ENCODE results near the gene MAST4.
A peak's percentile ranks its signal among the peaks of the same experiment; 100 is the strongest.

The MAST4 gene

GRCh38 chr5:66720780-66721179, 124.6 kb downstream of the MAST4 start:
- no peak overlapping the region for H3K27ac ChIP-seq (ENCODE audit: poor library complexity, severe bottlenecking)
- TF ChIP-seq CTCF (IDR thresholded peaks at IDR 0.05; ENCODE audit: poor library complexity, severe bottlenecking), result no peak
- DNase-seq (ENCODE audit: low spot score) (no peak), ATAC-seq (ENCODE audit: low read depth) (no peak)
- peaks cover 10% of the 10 kb centered on the region for H3K27me3 ChIP-seq (ENCODE audit: insufficient read depth, poor library complexity, severe bottlenecking)
- no peaks in the 10 kb centered on the region for H3K9me3 ChIP-seq (ENCODE audit: severe bottlenecking)
- no peaks in the 10 kb centered on the region for H3K4me1 ChIP-seq (ENCODE audit: insufficient read depth, poor library complexity, severe bottlenecking)
- H3K4me3 ChIP-seq (ENCODE audit: severe bottlenecking), result no peak overlapping the region
- H3K36me3 ChIP-seq (ENCODE audit: low read depth), result no peaks in the 10 kb centered on the region

DNA sequence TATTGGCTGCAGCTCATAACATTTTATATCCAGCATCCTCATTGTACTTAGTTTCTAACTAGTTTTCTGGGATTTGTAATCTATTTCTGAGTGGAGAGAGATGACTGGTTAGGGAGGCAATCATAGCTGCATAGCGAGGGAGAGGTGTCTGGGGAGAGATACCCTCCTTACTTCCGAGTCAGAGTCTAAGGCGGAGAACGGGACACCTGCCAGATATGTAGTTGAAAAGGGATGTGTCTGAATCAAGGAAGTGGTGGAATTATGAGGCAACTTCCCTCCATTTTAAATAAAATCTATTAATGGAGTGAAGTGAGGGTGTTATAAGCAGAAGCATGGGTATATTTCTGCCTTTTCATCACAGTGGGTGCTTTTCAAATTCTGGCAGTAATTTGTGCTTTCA, 126.5 kb downstream of the MAST4 start:
- Histone ChIP-seq H3K4me3 (ENCODE audit: severe bottlenecking) (no peak overlapping the region), H3K9me3 (ENCODE audit: severe bottlenecking) (no peaks in the 10 kb centered on the region), H3K27ac (ENCODE audit: poor library complexity, severe bottlenecking) (no peak overlapping the region), H3K36me3 (ENCODE audit: low read depth) (no peaks in the 10 kb centered on the region), H3K27me3 (ENCODE audit: insufficient read depth, poor library complexity, severe bottlenecking) (peaks cover 11% of the 10 kb centered on the region), H3K4me1 (ENCODE audit: insufficient read depth, poor library complexity, severe bottlenecking) (no peaks in the 10 kb centered on the region)
- ATAC-seq (ENCODE audit: low read depth) (no peak), DNase-seq (ENCODE audit: low spot score) (no peak)
- no peak for TF ChIP-seq CTCF (IDR thresholded peaks at IDR 0.05; ENCODE audit: poor library complexity, severe bottlenecking)

DNA sequence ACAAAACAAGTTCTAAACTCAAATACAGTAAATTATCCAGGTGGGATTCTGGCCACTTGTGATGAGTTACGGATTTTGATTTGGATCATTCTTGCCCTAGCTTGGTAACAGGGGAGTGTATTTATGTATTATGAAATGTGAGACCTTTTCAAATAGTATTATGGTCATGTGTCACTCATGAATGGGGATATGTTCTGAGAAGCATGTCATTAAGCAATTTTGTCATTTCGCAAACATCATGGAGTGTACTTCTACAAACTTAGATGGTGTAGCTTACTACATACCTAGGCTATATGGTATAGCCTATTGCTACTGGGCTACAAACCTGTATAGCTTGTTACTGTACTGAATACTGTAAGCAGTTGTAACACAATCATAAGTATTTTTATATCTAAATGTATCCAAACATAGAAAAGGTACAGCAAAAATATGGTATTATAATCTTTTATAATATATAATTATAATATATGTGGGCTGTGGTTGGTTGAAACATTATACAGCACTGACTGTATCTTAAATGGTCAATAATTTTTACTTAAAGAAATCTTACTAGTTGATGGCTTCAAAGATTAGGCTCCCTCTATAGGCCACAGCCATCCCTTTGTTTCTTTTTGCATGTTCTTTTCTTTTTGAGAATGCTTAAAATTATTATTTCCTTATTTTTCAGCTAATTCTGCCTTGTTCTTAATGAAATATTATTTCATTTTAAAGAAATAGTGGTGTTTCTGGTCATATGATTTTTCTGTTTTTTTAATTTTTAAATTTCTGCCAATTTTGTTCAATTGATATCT, 128.4 kb downstream of the MAST4 start:
- peak; percentile 44 for TF ChIP-seq CTCF (IDR thresholded peaks at IDR 0.05; ENCODE audit: poor library complexity, severe bottlenecking)
- Histone ChIP-seq H3K4me3 (ENCODE audit: severe bottlenecking) (no peak overlapping the region), H3K9me3 (ENCODE audit: severe bottlenecking) (no peaks in the 10 kb centered on the region), H3K27me3 (ENCODE audit: insufficient read depth, poor library complexity, severe bottlenecking) (peaks cover 8% of the 10 kb centered on the region), H3K27ac (ENCODE audit: poor library complexity, severe bottlenecking) (no peak overlapping the region), H3K36me3 (ENCODE audit: low read depth) (no peaks in the 10 kb centered on the region), H3K4me1 (ENCODE audit: insufficient read depth, poor library complexity, severe bottlenecking) (no peaks in the 10 kb centered on the region)
- ATAC-seq (ENCODE audit: low read depth), result no peak
- no peak for DNase-seq (ENCODE audit: low spot score)

DNA sequence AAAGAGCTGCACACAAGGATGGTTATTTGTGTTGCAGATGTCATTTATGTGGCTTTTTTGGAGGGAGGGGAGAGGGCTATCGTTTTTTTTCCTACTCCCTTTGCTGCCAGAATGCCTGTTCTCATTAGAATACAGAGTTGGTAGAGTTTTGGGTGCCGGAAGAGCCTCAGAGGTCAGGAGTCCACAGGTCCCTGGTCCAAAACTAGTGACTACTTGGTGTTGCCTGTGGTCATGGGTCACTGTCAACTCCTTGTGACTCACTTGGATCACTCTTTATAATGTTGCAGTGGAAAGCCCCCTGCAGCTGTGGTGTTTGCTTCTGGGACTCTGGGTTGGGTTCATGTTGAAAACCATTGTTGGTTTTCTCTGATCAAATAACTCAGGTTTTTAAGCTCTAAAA, 131.4 kb downstream of the MAST4 start:
- H3K4me3 ChIP-seq (ENCODE audit: severe bottlenecking), result no peak overlapping the region
- peaks cover 8% of the 10 kb centered on the region for H3K27me3 ChIP-seq (ENCODE audit: insufficient read depth, poor library complexity, severe bottlenecking)
- no peaks in the 10 kb centered on the region for H3K4me1 ChIP-seq (ENCODE audit: insufficient read depth, poor library complexity, severe bottlenecking)
- H3K9me3 ChIP-seq (ENCODE audit: severe bottlenecking), result no peaks in the 10 kb centered on the region
- DNase-seq (ENCODE audit: low spot score) (no peak), ATAC-seq (ENCODE audit: low read depth) (no peak)
- no peak overlapping the region for H3K27ac ChIP-seq (ENCODE audit: poor library complexity, severe bottlenecking)
- TF ChIP-seq CTCF (IDR thresholded peaks at IDR 0.05; ENCODE audit: poor library complexity, severe bottlenecking), result no peak
- H3K36me3 ChIP-seq (ENCODE audit: low read depth), result no peaks in the 10 kb centered on the region

DNA sequence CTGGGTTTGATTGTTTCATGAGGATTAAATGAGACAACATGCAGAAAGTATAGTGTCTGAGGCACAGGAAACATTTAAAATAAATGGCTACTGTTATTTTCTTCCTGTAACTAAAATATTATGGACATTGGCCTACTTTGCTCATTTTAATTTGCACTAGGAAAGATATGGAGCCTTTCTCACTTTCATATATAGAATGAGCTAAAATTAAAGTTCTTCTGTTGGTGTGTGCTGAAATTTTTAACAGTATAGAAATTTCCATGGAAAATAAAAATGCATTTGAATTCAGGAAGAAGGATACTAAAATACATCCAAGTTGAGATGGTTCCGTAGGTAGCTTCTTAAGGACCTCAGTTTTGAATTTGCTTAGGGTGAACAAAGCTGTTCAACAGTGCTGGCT, 131.9 kb downstream of the MAST4 start:
- no peak overlapping the region for H3K4me3 ChIP-seq (ENCODE audit: severe bottlenecking)
- DNase-seq (ENCODE audit: low spot score) (no peak), ATAC-seq (ENCODE audit: low read depth) (no peak)
- H3K4me1 ChIP-seq (ENCODE audit: insufficient read depth, poor library complexity, severe bottlenecking), result no peaks in the 10 kb centered on the region
- no peak for TF ChIP-seq CTCF (IDR thresholded peaks at IDR 0.05; ENCODE audit: poor library complexity, severe bottlenecking)
- H3K27me3 ChIP-seq (ENCODE audit: insufficient read depth, poor library complexity, severe bottlenecking), result peaks cover 8% of the 10 kb centered on the region
- no peaks in the 10 kb centered on the region for H3K36me3 ChIP-seq (ENCODE audit: low read depth)
- no peaks in the 10 kb centered on the region for H3K9me3 ChIP-seq (ENCODE audit: severe bottlenecking)
- H3K27ac ChIP-seq (ENCODE audit: poor library complexity, severe bottlenecking), result no peak overlapping the region

Measured in RWPE2 (cell line).